Uterus (tissue), 4 donors: ENCODE data around the gene CEMIP. TPM values are rescaled to one million over a fixed set of nuclear protein-coding genes. Genes with fewer than 3 reads are reported as not detected.

ENCODE experiments used
- DNase-seq, 2 donors: peaks; one replicate each; pipeline ENCODE4 v3.0.0-alpha.2; 2019 to 2020
- H3K27ac ChIP-seq, 2 donors: fragments of 200-600 bp; sonication (generic); 1 replicate in 1 of 2; 2 replicates in 1 of 2; pipeline ENCODE4 v1.5.1; 2016 to 2018
- H3K27me3 ChIP-seq, 2 donors: fragments of 200-600 bp; sonication (generic); one replicate each; pipeline ENCODE4 v1.5.1; 2018 to 2019; ENCODE audit warnings: control low read depth in 1 of 2
- H3K36me3 ChIP-seq, 2 donors: fragments of 200-600 bp; sonication (generic); one replicate each; pipeline ENCODE4 v1.5.1; 2019; ENCODE audit warnings: control low read depth in 1 of 2
- H3K4me1 ChIP-seq, 2 donors: fragments of 200-600 bp; sonication (generic); one replicate each; pipeline ENCODE4 v1.5.1; 2018 to 2019; ENCODE audit warnings: control low read depth in 1 of 2
- H3K4me3 ChIP-seq, 2 donors: fragments of 200-600 bp; sonication (generic); 1 replicate in 1 of 2; 2 replicates in 1 of 2; pipeline ENCODE4 v1.5.1; 2018 to 2019; ENCODE audit warnings: mild to moderate bottlenecking in 1 of 2
- H3K9me3 ChIP-seq, 2 donors: fragments of 200-600 bp; sonication (generic); one replicate each; pipeline ENCODE4 v1.5.1; 2019; ENCODE audit warnings: control low read depth in 1 of 2
- POLR2A ChIP-seq, 2 donors: fragments of 450-650 bp; IDR thresholded peaks; one replicate each; pipeline ENCODE4 v1.6.1; 2016; ENCODE audit warnings: antibody characterized with exemption in 2 of 2, mild to moderate bottlenecking in 1 of 2, moderate library complexity in 1 of 2
- intact Hi-C: fragments of 100-400 bp; cut with DNase I; formaldehyde crosslinking; loops from one replicate; pipeline ENCODE4 v1.15.1; 2023; ENCODE audit warnings: low total_unique reads
- total RNA-seq, 4 donors: library from RNA; depleted of rRNA in 3 of 4; stranded (reverse); fragments of >200 nt in 3 of 4; gene quantifications; one replicate each; pipeline versions ENCODE4 v1.1.0 to v1.2.4, GENCODE V29; 2014 to 2023
- TF ChIP-seq, protein P1 (sequence below), 4 experiments: fragments of 200-600 bp in 2 of 4; fragments of 450-650 bp in 2 of 4; sonication (generic) in 2 of 4; IDR thresholded peaks; one replicate each; pipeline ENCODE4 v1.5.1; 2016 to 2019; ENCODE audit warnings: antibody characterized with exemption in 4 of 4, mild to moderate bottlenecking in 2 of 4, moderate library complexity in 1 of 4
- donor health status: DM: yes; HTN: yes; CAD: no.

The CEMIP gene
- total RNA-seq, 4 donors from 2014 or later = under 0.01 to 1.9 (median 1.1) TPM

GRCh38 chr15:80875568-80876347 lies 96.6 kb downstream of the CEMIP start:
- H3K4me3 ChIP-seq = no peak overlapping the region
- no peak for TF ChIP-seq POLR2A (IDR thresholded peaks at IDR 0.05)
- TF ChIP-seq, protein P1, sequence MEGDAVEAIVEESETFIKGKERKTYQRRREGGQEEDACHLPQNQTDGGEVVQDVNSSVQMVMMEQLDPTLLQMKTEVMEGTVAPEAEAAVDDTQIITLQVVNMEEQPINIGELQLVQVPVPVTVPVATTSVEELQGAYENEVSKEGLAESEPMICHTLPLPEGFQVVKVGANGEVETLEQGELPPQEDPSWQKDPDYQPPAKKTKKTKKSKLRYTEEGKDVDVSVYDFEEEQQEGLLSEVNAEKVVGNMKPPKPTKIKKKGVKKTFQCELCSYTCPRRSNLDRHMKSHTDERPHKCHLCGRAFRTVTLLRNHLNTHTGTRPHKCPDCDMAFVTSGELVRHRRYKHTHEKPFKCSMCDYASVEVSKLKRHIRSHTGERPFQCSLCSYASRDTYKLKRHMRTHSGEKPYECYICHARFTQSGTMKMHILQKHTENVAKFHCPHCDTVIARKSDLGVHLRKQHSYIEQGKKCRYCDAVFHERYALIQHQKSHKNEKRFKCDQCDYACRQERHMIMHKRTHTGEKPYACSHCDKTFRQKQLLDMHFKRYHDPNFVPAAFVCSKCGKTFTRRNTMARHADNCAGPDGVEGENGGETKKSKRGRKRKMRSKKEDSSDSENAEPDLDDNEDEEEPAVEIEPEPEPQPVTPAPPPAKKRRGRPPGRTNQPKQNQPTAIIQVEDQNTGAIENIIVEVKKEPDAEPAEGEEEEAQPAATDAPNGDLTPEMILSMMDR (IDR thresholded peaks at IDR 0.05) = no peak
- peak in 1 of 2 donors; percentile 49 for DNase-seq

DNA sequence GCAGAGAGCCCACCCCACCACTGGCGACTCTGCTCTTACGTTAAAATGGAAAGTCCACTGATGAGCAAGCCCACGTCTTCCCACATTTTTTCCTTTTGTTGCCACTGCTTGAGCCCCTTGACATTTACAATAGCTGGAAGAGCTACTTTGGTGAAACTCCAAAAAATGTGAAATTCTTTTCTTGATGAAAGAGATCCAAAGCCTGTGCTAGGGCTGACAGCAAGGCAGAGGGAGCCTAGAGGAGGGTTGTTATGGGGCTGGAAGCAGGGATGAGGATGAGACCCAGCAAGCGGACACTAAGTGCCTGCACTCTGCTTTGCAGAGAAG lies 97.1 kb downstream of the CEMIP start:
- TF ChIP-seq, protein P1 (IDR thresholded peaks at IDR 0.05) = no peak
- TF ChIP-seq POLR2A (IDR thresholded peaks at IDR 0.05) = no peak
- intact Hi-C loops = no loop called here
- Histone ChIP-seq H3K27me3 (no peaks in the 10 kb centered on the region), H3K4me3 (no peak overlapping the region), H3K9me3 (no peaks in the 10 kb centered on the region), H3K4me1 (no peaks in the 10 kb centered on the region), H3K27ac (no peak overlapping the region), H3K36me3 (no peaks in the 10 kb centered on the region)
- DNase-seq = no peak

More at GRCh38 chr15:80875568-80876347, 96.6 kb downstream of the CEMIP start:
- no peaks in the 10 kb centered on the region for H3K4me1 ChIP-seq
- H3K27me3 ChIP-seq = no peaks in the 10 kb centered on the region
- H3K9me3 ChIP-seq = no peaks in the 10 kb centered on the region
- H3K27ac ChIP-seq = no peak overlapping the region
- no peaks in the 10 kb centered on the region for H3K36me3 ChIP-seq
- intact Hi-C loops = no loop called here

- Histone ChIP-seq H3K36me3 (no peaks in the 10 kb centered on the region), H3K27ac (no peak overlapping the region), H3K9me3 (no peaks in the 10 kb centered on the region), H3K4me1 (no peaks in the 10 kb centered on the region), H3K27me3 (no peaks in the 10 kb centered on the region), H3K4me3 (no peak overlapping the region)
- no peak for DNase-seq
- intact Hi-C loops = no loop called here
- no peak for TF ChIP-seq POLR2A (IDR thresholded peaks at IDR 0.05)
- TF ChIP-seq, protein P1 (IDR thresholded peaks at IDR 0.05) = no peak
Measured at GRCh38 chr15:80878242-80878866, 99.2 kb downstream of the CEMIP start.

DNA sequence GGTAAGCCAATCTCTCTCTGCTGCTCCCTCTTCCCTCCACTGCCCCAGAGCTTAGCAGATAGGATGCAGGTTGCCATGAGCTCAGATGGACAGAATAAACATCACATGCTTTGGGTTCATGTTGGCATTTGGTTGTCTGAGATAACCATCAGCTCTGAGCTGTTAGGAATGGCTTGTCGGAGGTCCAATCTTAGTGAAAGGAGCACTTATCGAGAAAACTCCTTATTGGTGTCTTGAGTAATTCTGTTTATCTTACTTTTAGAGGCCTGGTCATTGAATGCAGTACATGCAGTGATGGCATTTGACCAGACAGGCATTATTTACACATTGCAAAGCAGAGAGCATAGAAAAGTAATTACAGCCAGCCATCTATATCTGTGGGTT lies 99.7 kb downstream of the CEMIP start:
- Histone ChIP-seq H3K9me3 (no peaks in the 10 kb centered on the region), H3K27me3 (no peaks in the 10 kb centered on the region), H3K4me1 (no peaks in the 10 kb centered on the region), H3K36me3 (no peaks in the 10 kb centered on the region), H3K27ac (no peak overlapping the region), H3K4me3 (no peak overlapping the region)
- no peak for TF ChIP-seq POLR2A (IDR thresholded peaks at IDR 0.05)
- TF ChIP-seq, protein P1 (IDR thresholded peaks at IDR 0.05) = no peak
- intact Hi-C loops = no loop called here
- DNase-seq = no peak

DNA sequence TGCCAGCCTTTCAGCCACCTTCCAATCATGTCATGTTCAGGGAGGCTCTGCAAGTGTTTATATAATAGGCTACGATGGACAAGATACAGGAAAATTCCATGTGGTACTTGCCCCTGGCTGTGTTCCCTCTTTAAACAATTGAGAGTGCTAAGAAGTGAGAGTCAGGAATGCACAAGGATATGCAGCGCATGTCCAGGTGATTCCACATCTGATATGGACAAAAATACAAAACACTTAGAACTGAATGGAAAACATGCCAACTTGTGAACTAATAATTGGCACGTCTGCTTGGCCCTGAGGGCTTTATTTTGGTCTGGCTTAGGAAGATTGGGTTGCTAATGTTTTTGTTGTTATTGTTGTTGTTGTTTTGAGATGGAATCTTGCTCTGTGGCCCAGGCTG lies 100.9 kb downstream of the CEMIP start:
- Histone ChIP-seq H3K4me1 (no peaks in the 10 kb centered on the region), H3K4me3 (no peak overlapping the region), H3K27me3 (no peaks in the 10 kb centered on the region), H3K27ac (no peak overlapping the region), H3K9me3 (no peaks in the 10 kb centered on the region), H3K36me3 (no peaks in the 10 kb centered on the region)
- intact Hi-C loops = no loop called here
- no peak for DNase-seq
- TF ChIP-seq, protein P1 (IDR thresholded peaks at IDR 0.05) = no peak
- TF ChIP-seq POLR2A (IDR thresholded peaks at IDR 0.05) = no peak
